Measurements from ENCODE around the gene PKP1. TPM values are rescaled to one million over a fixed set of nuclear protein-coding genes. Genes with fewer than 3 reads are reported as not detected.

Gene PKP1
- total RNA-seq, 1 experiment from 2014 or later, result 0.94 TPM

DNA sequence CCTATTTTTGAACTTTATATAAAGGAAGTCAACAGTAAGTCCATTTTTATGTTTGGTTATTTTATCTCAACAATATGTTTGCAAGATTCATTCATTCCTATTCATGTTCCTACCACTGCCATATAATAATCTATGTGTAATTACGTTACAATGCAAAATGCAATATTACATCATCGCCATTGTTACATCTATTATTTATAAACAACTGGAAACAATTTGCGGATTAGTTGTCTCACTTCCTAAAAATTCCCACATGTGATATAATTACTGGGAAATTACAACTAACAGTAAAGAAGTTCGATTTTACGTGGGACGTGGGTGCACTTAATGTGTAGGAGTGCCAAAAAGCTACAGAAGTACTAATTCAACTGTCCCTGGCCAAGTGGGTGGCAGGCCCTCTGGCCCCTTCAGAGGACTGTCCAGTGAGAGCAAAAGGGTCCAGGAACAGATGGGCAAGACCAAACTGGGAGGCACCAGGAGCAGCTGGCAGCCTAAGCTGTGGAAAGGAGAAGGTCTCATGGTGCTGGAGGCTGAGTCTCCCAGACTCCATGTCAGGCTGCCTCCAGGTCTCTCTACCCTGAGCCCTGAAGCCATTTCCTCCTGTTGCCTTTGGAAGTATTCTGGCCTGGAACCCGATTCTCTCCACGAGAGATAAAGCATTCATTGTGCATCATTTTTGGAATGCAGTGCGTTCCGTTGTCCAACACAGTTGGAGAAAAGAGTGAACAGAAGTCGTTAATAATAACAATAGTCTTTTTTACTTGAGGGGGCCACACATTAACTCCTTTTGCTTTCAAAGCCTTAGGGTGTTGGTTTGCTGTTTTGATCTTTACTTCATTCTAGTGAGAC, 51.2 kb downstream of the PKP1 start:
- intact Hi-C loops (cut with micrococcal nuclease; ENCODE audit: unreplicated experiment), result no loop called here
- H2AFZ ChIP-seq, result no peak overlapping the region
- no peak overlapping the region for H3K4me3 ChIP-seq
- DNase-seq, result peak in 1 of 2 experiments; percentile 21
- no peaks in the 10 kb centered on the region for H3K4me1 ChIP-seq (replicated peaks; ENCODE audit: insufficient read depth)
- no peaks in the 10 kb centered on the region for H3K9me2 ChIP-seq (ENCODE audit: insufficient read depth)
- H3K79me2 ChIP-seq (ENCODE audit: low read depth), result no peaks in the 10 kb centered on the region
- no peak for TF ChIP-seq CTCF (conservative IDR thresholded peaks at IDR 0.05)
- no peak for TF ChIP-seq EZH2 (IDR thresholded peaks at IDR 0.05; ENCODE audit: low read depth)
- H3K9me3 ChIP-seq (ENCODE audit: insufficient read depth, low read depth), result no peaks in the 10 kb centered on the region
- ChIA-PET POLR2A (ENCODE audit: unreplicated experiment) (interaction anchor here (0.6 kb wide), 1 partner anchor 23 kb away, joined by 7 read pairs; no protein-coding TSS in a partner anchor), CTCF (no interaction called here)
- BruUV-seq (replicated peaks), result no TSS peak
- H3K4me2 ChIP-seq, result no peak overlapping the region
- no peaks in the 10 kb centered on the region for H4K20me1 ChIP-seq (ENCODE audit: insufficient read depth)
- no peak overlapping the region for H3K27ac ChIP-seq
- no peaks in the 10 kb centered on the region for H3K27me3 ChIP-seq (ENCODE audit: insufficient read depth, low read depth)
- no peaks in the 10 kb centered on the region for H3F3A ChIP-seq (ENCODE audit: insufficient read depth, low read depth)
- H3K36me3 ChIP-seq (ENCODE audit: low read depth), result no peaks in the 10 kb centered on the region

GRCh38 chr1:201335174-201335870, 52.0 kb downstream of the PKP1 start:
- TF ChIP-seq EZH2 (IDR thresholded peaks at IDR 0.05; ENCODE audit: low read depth), result no peak
- no peak for TF ChIP-seq CTCF (conservative IDR thresholded peaks at IDR 0.05)
- Histone ChIP-seq H2AFZ (no peak overlapping the region), H3K9me3 (ENCODE audit: insufficient read depth, low read depth) (no peaks in the 10 kb centered on the region), H3K27me3 (ENCODE audit: insufficient read depth, low read depth) (no peaks in the 10 kb centered on the region), H3K36me3 (ENCODE audit: low read depth) (no peaks in the 10 kb centered on the region), H3K9me2 (ENCODE audit: insufficient read depth) (no peaks in the 10 kb centered on the region), H4K20me1 (ENCODE audit: insufficient read depth) (no peaks in the 10 kb centered on the region), H3K4me3 (no peak overlapping the region), H3K79me2 (ENCODE audit: low read depth) (no peaks in the 10 kb centered on the region), H3K4me1 (replicated peaks; ENCODE audit: insufficient read depth) (no peaks in the 10 kb centered on the region), H3F3A (ENCODE audit: insufficient read depth, low read depth) (no peaks in the 10 kb centered on the region), H3K4me2 (no peak overlapping the region), H3K27ac (no peak overlapping the region)
- ChIA-PET CTCF (no interaction called here), POLR2A (ENCODE audit: unreplicated experiment) (interaction anchor here (0.6 kb wide), 1 partner anchor 23 kb away, joined by 7 read pairs; no protein-coding TSS in a partner anchor)
- DNase-seq, result peak in 1 of 2 experiments; percentile 25
- intact Hi-C loops (cut with micrococcal nuclease; ENCODE audit: unreplicated experiment), result no loop called here
- BruUV-seq (replicated peaks), result no TSS peak

- intact Hi-C loops (cut with micrococcal nuclease; ENCODE audit: unreplicated experiment), result no loop called here
- Histone ChIP-seq H3K27ac (no peak overlapping the region), H3K79me2 (ENCODE audit: low read depth) (no peaks in the 10 kb centered on the region), H3K4me2 (no peak overlapping the region), H2AFZ (no peak overlapping the region), H4K20me1 (ENCODE audit: insufficient read depth) (no peaks in the 10 kb centered on the region), H3K9me3 (ENCODE audit: insufficient read depth, low read depth) (no peaks in the 10 kb centered on the region), H3K36me3 (ENCODE audit: low read depth) (no peaks in the 10 kb centered on the region), H3K4me1 (replicated peaks; ENCODE audit: insufficient read depth) (no peaks in the 10 kb centered on the region), H3K4me3 (no peak overlapping the region), H3F3A (ENCODE audit: insufficient read depth, low read depth) (no peaks in the 10 kb centered on the region), H3K9me2 (ENCODE audit: insufficient read depth) (no peaks in the 10 kb centered on the region), H3K27me3 (ENCODE audit: insufficient read depth, low read depth) (no peaks in the 10 kb centered on the region)
- POLR2A ChIA-PET (ENCODE audit: unreplicated experiment), result no interaction called here
- CTCF ChIA-PET, result no interaction called here
- BruUV-seq (replicated peaks), result no TSS peak
- no peak for TF ChIP-seq EZH2 (IDR thresholded peaks at IDR 0.05; ENCODE audit: low read depth)
- no peak for TF ChIP-seq CTCF (conservative IDR thresholded peaks at IDR 0.05)
- no peak for DNase-seq
Measured at GRCh38 chr1:201335901-201336300, 52.6 kb downstream of the PKP1 start.
